Pericardium fibroblast (primary cell): ENCODE measurements around the gene IFNA6. TPM values are rescaled to one million over a fixed set of nuclear protein-coding genes. Genes with fewer than 3 reads are reported as not detected.

Experiments used
- total RNA-seq: library from RNA; depleted of rRNA; stranded (reverse); fragments of >200 nt; gene quantifications from 2 replicates; pipeline ENCODE4 v1.2.3, GENCODE V29; 2015

IFNA6 gene
- total RNA-seq, result not detected in 2 replicates

DNA sequence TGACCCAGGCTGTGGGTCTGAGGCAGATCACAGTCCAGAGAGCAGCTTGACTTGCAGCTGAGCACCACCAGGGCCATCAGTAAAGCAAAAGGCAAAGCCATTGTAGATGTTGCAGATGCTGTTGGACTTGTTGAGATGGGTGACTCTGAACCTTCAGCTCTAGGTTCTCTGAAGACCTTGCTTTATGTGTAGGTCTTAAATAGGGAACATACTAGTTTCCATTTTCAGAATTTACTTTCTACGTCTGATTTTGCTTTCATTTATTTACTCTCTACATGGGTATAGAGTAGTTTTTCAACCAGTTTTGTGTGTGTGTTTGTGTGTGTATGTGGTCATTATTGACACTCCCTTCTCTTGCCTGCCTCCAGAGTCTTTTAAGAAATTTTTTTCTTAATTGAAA, at the start of gene IFNA6:
Gene IFNA6 (minus strand): TSS at position 101 of the 400 bp plus-strand sequence. CDS start 0 bp downstream, at position 101.

DNA sequence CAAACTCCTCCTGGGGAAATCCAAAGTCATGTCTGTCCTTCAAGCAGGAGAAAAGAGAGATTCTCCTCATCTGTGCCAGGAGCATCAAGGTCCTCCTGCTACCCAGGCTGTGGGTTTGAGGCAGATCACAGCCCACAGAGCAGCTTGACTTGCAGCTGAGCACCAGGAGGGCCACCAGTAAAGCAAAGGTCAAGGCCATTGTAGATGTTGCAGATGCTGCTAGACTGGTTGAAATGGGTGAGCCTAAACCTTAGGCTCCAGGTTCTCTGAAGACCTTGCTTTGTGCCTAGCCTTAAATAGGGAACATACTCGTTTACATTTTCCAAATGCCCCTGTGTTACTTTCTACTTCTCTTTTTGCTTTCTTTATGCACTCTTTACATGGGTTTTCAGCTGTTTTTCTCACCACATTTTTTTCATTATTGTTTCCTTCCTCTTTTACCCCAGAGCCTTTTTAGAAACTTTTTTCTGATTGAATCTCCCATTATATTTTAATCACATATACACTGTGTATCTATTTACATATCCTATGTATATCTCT, 34.5 kb upstream of the IFNA6 start, which contains the start of gene IFNA2:
Gene IFNA2 (minus strand): TSS at position 268 of the 540 bp plus-strand sequence. CDS start 69 bp downstream, at position 199.

DNA sequence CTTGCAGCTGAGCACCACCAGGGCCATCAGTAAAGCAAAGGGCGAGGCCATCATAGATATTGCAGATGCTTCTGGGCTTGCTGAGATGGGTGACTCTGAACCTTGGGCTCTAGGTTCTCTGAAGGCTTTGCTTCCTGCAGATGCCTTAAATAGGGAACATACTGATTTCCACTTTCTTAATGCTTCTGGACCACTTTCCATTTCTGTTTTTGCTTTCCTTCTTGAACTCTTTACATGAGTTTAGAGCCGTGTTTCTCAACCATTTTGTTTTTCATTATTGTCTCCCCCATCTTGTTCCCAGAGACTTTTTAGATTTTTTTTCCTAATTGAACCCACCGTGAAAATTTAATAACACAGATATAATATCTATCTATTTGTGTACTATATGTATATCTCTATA, 17.3 kb upstream of the IFNA6 start, which contains the start of gene IFNA13:
Gene IFNA13 (minus strand): TSS at position 101 of the 400 bp plus-strand sequence. CDS start 47 bp downstream, at position 54.

DNA sequence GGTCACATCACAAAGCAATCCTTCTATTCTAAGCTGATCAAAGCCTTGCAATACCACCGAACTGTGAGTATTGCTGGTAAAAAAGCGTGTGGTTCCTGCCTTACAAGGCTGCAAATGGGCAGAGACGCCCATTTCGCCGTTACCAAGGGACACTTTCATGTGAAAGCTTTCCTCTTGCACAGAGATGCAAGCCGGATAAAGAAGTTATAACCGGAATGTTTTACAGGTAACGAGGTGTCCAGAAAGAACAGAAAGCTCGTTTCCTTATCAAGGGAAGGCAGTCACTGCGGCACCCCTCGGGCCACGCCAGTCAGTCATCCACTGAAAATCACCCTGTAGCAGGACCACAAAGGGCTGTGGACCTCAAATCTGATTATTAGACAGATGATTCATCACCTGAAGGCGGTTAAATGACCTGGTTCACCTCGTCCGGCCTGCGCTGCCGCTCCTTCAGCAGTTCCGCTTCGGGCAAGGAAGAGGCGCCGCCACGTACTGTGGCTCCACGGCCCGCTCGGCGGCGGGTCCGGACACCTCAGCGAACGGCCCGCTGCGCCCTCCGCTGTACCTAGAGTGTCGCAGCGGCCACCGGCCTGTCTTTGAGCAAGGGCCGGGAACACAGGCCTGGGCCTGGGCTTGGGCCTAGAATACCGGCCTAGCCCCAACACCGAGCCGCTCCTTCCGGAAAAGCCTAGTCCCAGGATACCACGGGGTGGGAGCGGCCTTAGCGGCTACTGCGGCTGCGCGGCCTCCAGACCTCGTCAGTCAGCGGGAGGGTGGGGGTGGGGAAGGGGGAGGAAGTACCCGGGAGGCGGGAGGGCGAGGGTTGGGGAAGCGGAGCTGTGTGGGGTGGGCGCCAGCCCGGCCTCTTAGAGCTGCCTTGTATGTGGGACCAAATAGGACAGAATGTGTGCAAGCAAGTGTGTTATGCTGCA, 15.7 kb downstream of the IFNA6 start, which contains the start of gene KLHL9:
Gene KLHL9 (minus strand): TSS at position 704 of the 932 bp plus-strand sequence. CDS start 545 bp downstream, at position 159.

DNA sequence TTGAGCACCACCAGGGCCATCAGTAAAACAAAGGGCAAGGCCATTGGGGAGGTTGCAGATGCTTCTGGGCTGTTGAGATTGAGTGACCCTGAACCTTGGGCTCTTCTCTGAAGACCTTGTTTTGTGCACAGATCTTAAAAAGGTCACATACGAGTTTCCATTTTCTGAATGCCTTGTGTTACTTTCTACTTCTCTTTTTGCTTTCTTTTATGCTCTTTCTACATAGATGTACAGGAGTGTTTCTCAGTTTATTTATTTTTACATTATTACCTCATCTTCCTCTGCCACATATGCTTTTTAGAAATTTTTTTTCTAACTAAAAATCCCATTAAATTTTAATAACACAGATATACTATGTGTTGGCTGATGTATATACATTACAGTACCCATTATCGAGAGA, 45.5 kb downstream of the IFNA6 start, which contains the start of gene IFNA5:
Gene IFNA5 (minus strand): TSS at position 101 of the 400 bp plus-strand sequence. CDS start 57 bp downstream, at position 44.

Other genes with a start within 250 kb of the IFNA6 start
- gene IFNW1, start 209.1 kb downstream of the IFNA6 start, total RNA-seq, result not detected in 2 replicates
- gene IFNA21, start 184.2 kb downstream of the IFNA6 start, total RNA-seq, result not detected in 2 replicates
- not detected in 2 replicates for gene IFNA4, start 163.3 kb downstream of the IFNA6 start, total RNA-seq
- not detected in 2 replicates for gene IFNA7, start 148.7 kb downstream of the IFNA6 start, total RNA-seq
- not detected in 2 replicates for gene IFNA10, start 143.7 kb downstream of the IFNA6 start, total RNA-seq
- gene IFNA16, start 133.6 kb downstream of the IFNA6 start, total RNA-seq, result not detected in 2 replicates
- not detected in 2 replicates for gene IFNA17, start 122.7 kb downstream of the IFNA6 start, total RNA-seq
- not detected in 2 replicates for gene IFNA14, start 110.9 kb downstream of the IFNA6 start, total RNA-seq
- not detected in 2 replicates for gene IFNA5, start 45.6 kb downstream of the IFNA6 start, total RNA-seq
- gene KLHL9, start 15.5 kb downstream of the IFNA6 start, total RNA-seq, result 19.7 and 24.7 TPM in 2 replicates
- gene IFNA13, start 17.2 kb upstream of the IFNA6 start, total RNA-seq, result not detected in 2 replicates
- not detected in 2 replicates for gene IFNA2, start 34.5 kb upstream of the IFNA6 start, total RNA-seq
- not detected in 2 replicates for gene IFNA8, start 58.2 kb upstream of the IFNA6 start, total RNA-seq
- gene IFNA1, start 89.6 kb upstream of the IFNA6 start, total RNA-seq, result not detected in 2 replicates
- 0.12 and 0.94 TPM in 2 replicates for gene IFNE, start 131.4 kb upstream of the IFNA6 start, total RNA-seq